ENCODE measurements around the gene TRAPPC3.
"Not testable (repeated sequence)": the region's sequence is repeated elsewhere in the genome, so short reads cannot be mapped to it uniquely, and the experiment has no call there.

The TRAPPC3 gene

DNA sequence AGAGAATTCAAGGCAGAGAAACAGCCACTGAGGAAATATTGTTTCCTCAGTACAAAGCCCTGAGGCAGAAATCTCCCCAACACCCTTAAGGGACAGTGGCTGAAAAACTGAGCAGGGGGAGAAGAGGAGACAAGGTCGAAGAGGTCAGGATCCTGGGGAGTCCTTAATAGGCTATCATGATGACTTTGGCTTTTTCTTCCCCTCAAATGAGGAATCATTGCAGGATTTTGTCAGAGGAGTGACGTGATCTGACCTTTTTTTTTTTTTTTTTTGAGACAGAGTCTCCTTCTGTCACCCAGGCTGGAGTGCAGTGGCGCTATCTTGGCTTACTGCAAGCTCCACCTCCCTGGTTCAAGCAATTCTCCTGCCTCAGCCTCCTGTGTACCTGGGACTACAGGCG, 16.9 kb upstream of the TRAPPC3 start:
- no peak for DNase-seq

DNA sequence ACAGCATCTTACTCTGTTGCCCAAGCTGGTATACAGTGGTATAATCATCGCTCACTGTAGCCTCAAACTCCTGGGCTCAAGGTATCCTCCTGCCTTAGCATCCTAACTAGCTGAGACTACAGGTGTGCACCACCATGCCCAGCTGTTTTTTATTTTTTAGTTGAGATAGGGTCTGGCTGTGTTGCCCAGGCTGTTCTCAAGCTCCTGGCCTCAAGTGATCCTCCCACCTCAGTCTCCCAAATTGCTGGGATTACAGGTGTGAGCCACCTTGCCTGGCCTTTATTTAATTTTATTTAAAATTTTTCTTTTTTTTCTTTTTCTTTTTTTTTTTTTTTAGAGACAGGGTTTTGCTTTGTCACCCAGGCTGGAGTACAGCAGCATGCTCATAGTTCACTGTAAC, 15.9 kb upstream of the TRAPPC3 start:
- no peak for DNase-seq

DNA sequence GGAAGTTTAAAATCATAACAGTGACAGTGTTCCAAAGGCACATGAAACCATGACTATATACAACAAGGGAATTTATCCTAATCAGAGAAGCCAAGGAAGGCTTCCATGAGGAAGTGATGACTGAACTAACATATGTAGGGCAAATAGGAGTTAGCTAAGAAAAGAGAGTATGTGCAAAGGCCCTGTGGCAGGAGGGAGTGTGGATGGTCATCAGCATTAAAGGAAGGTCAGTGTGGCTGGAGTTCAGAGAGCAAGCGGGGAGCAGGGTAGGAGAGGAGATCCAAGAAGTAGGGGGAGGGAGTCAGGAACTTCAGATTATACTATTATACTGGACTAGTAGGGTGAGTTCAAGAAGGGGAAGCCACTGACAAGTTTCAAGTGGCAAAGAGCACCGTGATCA, 15.1 kb upstream of the TRAPPC3 start:
- no peak for DNase-seq

DNA sequence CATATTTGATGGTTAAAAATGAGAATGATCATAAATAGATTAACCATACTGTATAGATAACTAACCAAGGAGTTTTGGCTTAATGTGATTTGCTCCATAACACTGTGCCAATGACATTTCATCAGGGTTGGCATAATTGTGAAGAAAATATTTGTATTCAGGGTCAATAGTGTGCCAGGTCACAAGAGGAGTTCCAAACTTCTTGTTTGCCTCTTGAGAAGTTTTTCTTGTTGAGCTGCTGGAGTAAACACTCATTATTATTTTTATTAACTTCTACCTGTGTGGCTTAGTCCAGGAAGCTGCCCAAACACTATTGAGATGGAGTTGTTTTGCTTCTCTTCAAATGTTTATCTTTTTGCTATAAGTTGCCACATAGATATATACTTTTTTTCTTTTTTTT, 14.1 kb upstream of the TRAPPC3 start:
- no peak for DNase-seq

DNA sequence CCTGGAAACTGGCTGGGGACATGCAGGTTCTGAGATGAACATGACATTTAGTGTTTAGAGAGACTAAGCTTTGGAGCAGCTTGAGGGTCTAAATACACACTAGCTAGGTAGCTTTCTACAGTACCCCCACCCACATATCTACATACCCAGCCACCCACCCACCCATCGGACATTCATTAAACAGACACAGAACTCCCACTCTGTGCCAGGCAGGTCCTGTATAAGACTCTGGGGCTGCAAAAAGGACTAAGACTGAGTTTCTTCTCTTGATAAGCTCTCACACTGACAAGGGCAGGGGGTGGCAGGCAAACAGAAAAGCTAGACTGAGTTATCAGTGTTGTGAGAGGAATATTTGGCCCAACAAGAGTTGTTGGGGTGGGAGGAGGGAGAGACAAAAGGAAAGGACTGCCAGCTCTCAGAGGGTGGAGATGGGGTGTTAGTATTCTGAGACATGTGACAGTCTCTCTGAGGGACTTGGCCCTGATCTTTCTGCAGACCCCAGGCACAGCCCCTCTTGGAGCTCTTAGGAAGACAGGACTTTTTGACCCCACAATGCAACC, 13.5 kb upstream of the TRAPPC3 start:
- DNase-seq, result no peak

DNA sequence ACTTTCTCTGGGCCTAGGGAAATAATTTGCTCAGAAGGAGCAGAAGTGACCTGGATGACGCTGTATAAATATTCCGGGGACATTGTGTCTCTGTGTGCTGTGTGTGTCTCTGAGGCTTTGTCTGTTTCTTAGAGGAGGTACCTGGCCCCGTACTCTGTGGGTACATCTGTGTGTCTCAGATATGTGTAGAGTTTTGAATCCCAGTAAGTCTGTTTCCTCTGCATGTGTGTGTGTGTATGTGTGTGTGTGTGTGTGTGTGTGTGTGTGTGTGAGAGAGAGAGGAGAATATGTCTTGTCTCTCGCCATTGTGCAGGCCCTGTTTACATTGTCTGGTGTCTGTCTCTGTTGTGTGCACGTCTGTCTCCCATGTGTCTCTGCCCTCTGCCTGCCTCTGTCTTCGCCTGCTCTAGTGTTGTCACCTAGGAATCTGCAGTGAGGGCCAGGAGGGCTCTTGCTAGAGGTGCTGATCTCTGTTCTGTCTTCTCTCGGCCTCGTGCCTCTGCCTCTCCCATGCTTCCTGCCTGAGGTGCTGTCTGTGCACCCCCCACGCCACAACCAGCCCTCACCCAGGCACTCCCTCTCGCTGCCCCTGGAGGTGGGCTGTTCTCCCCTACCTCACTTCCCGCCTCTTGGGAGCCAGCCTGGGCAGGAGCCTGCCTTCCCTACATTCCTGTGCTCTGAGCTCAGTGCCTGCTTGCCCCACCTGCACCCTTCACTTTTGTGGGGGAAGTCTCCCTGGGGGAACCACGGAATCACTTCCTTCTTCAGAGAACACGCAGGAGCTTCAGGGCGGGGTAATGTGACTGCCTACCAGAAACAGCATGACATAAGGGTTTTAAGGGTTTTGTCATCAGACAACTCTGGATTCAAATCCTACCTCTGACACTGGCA, 12.6 kb upstream of the TRAPPC3 start:
- peak; percentile 48 for DNase-seq

DNA sequence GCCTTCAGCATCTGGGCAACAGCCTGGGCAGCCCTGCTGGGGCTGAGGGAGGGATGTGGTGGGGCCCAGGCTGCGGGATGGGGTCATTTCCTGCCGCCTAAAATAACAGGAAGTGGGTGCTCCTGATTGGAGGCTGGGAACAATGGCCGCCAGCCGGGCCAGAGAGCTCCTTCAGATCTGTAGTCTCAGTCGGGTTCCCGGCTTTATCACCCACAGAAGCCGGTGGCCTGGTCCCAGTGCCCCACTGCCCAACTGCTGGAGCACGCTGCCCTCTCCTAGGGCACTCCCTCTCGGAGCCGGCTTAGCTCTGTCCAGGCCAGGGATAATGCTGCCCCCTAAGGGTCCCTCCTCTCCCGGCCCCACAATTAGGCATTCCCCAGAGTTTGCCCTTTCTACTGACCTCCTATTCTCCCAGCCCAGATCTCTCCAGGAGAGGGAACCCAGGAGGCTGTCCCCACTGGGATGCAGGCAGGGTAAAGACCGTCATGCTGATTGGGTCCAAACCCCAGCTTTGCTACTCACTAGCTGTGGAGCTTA, 11.7 kb upstream of the TRAPPC3 start:
- peak; percentile 81 for DNase-seq

DNA sequence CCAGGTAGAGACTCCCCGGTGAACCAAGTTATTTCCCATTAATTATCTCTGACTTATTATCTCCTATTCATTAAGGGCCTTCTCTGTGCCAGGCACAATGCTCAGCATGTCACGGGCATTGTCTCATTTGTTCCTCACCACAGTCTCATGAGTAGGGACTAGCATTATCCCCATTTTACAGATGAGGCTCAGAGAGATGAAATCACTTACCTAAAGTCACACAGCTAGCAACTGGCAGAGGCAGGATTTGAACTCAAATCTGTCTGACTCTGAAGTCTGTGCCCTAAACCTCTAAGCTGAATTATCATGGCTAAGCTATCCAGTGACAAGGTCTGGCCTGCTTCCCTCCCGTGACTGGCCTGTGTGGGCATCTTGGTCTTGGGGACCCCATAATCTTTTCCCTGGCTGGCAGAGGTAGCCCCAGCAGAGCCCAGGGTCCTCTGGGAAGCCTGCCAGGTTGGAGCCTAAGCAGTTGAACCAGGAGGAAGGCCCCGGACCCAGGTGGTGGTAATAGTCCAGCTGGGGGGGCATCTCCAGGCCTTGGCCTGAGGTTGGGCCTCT, 11.2 kb upstream of the TRAPPC3 start:
- DNase-seq, result no peak

DNA sequence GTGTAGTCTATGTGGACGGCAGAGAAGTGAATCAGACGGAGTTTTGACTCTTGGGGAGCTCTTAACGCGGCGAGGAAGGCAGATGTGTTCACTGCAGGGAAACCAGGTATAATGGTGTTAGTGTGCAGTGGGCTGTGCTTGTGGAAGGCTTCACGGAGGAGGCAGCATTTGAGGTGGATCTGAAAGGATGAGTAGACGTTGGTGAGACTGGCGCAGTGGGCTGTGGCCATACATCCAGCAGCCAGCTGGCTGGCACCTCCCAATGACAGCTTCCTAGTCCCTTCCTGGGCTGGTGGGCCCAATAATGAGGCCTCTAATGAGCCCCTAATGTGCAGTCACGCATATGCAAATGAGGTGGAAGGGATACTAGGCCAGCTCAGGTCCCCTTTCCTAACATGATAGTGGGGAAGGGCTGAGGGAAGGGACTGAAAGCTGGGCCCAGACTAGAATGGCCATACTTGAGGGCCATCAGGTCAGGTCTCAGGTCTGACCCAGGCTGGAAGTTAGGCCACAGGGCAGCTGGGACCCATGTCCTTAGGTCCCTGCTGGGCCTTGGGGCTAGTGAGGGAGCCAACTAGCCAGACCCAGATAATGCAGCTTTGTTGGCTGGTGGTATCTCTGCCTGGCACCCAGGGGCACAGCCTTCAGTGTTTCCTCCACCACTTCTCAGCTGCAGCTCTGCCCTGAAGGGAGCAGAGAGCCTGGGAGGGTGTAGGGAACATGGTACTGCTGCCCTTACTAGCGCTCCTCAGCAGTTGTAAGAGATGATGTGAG, 10.5 kb upstream of the TRAPPC3 start:
- DNase-seq, result no peak

DNA sequence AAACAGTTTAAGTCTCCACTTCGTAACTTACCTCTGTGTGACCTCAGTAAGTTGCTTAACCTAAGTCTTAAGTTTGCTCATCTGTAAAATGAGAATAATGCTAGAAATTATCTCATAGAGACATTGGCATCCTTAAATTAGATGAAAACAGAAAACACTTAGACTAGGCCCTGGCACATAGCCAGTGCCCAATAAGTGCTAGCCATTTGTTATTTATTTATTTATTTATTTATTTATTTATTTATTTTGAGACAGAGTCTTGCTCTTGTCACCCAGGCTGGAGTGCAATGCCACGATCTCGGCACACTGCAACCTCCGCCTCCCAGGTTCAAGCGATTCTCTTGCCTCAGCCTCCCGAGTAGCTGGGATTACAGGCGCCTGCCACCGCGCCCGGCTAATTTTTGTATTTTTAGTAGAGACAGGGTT, 9.6 kb upstream of the TRAPPC3 start:
- DNase-seq, result not testable (repeated sequence)

DNA sequence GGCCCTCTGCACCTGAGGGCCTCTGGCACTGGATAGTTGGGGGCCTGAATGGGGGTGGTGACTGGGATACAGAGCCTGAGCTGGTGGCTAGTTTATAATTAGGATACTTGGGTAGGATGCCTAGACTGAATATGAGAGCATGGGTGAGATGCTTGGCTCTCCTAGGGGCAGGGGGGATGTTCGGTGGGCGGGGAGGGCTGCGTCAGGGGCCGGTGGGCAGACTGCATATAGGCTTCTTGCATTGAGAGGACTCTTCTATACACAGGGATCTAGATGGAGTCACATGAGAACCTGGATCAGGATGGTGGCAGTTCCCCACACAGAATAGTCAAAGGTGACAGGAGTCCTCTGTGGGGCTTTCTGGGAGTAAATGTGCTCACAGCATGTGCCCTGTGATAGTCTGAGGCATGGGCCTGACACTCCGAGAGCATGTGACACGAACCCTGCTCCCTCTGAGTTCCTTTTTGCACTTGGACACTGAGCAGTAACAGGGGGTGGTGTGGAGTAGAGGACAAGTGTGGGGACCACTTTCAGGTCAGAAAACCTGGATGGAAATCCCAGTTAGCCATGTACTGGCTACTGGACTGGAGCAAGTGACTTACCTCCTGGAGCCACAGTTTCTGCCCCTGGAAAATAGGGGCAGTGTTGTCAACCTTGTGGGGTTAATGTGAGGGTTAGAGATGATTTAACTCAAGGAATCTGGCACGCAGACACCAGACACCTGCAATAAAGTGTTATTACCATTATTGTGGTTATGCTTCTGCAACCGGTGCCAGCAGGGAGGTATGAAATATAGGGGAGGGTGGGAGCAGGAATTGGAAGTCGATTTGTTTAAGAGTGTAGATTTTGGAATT, 8.9 kb upstream of the TRAPPC3 start:
- DNase-seq, result no peak

DNA sequence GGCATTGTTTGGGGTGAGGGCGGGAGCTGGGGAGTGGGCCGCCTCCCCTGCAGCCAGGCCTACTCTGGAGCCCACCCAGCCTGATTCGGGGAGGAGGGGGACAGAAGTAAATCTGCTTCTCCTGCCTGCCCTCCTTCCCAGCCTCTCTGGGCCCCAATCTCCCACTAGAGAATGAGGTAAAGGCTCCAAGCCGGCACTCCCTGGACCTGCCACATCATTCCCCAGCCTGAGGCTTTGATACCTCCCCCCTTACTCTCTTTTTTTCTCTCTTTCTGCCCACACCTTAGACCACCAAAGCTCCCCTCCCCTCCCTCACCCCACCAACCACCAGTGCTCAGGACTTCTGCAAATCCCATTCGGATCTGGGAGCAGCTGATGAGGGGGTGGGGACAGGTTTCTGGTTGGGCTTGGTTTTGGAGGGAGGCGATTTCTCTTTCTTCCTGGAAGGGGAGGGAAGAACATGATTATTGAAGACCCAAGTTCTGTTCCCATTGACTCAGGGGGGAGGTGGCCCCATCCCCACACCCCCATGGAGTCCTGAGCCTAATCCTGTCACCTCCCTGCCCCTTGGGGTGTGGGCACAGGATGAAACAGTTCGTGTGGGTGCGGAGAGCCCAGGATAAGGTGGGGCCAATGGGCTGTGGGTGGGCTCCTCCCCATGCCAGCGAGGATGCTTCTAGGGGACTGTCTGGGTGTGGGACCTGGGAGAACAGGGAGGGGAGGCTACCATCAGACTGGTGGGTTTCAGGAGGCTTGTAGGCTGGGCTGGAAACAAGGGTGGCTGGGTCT, 8.0 kb upstream of the TRAPPC3 start:
- DNase-seq, result no peak

DNA sequence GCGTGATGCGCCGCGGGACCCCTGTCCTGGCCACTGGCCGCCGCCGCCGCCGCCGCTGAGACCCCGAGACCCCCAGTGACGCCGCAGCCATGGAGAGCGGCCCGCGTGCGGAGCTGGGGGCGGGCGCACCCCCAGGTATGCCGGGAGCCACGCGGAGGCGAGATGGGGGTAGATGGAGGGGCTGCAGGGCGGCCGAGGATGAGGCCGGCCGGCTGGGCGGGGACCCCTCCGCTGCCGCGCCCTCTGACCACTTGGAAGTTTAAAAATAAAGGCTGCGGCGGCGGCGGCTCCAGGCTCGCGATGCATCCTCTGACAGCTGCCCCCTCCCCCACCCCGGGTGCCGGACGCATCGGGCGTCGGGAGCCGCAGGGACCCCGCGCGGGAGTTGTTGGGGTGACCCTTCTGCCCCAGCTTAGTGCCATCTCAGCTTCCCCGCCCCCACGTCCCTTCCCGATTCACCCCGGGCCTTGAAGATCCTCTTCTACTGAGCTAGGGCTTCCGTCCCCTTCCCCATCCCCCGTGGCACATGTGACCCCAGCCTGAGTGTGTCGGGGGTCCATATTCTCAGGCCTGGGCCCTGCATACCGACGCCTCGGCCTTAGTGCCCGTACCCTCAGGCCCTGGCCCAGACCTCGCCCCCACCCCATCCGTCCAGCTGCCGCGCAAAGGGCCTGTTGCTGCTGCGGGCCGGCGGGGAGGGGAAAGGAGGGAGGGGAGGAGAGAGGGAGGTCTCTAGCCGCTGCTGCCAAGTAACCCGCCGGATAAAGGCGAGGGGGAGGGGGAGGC, 7.2 kb upstream of the TRAPPC3 start:
- peak; percentile 54 for DNase-seq

DNA sequence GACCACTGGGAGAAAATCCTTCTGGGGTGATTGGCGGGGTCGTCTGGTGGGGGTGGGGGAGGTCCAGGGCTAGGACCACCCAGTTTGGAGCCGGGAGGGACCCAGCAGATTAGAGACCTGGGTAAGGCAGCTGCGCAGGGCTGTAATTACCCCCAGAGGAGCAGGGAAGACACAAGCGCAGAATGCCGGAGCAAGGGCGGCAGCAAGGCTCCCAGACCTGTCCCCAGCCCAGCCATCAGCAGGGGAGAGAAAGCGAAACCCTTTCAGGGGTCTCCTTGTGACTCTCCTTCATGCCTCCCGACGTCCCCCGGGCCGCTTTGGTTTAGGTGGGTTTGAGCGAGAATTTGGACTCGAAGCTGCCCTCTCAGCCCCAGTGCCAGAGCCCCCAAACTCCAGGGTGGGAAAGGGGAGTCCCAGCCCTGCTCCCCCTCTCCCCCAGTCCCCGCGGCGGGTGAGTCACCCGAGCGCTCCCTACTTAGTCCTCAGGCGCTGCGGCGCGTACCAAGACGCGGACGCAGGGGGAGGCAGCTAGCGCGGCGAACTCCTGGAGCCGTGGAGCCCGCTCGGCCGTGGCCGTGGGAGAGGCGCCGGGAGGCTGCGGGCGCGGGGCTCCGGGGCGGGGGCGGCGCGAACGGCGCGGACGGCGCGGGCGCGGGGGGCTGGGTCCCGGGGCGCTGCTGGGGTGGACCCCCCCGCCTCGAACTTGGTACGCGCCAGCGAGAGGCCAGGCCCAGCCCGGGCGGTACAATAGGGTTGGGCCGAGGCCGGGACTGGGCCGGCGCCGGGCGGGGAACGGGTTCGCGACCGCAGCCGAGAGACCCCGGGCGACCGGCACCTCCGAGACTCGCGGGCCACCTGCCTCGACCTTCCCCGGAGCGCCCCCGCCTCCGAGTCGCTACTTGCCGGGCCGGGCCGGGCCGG, 6.4 kb upstream of the TRAPPC3 start, which contains the start of gene MAP7D1:
MAP7D1 (plus strand) TSS at position 753 of the 921 bp plus-strand sequence. CDS start 258 bp downstream, outside the sequence.
- DNase-seq, result peak; percentile 83

DNA sequence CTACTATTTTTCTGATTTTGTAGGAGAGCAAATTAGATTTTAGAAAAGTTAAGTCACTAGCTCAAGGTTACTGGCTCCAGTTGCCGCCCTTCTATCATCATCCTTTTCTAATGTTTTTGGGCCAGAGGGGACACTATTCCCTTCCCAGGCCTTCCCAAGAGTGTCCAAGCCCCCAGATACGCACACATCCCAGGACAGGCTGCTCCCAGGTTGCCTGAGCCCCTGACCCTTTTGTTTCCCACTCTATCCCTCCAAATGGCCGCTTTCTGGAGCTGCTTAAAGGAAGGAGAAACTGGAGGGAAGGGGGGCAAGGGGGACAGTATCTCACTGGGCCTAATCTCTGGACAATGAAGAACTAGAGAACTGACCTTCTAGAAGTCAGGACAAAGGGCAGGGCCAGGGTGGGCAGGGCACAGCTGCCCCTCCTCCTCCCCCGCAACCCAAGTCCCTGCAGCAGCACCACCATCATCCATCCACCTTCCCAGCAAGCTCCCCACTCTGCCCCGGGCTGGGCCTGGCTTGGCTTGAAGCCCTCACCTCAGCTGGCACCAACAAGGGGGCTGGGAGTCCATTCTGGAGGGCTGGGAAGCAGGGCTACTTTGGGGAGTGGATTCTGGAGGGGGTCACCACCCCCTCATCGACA, 5.6 kb upstream of the TRAPPC3 start:
- no peak for DNase-seq

DNA sequence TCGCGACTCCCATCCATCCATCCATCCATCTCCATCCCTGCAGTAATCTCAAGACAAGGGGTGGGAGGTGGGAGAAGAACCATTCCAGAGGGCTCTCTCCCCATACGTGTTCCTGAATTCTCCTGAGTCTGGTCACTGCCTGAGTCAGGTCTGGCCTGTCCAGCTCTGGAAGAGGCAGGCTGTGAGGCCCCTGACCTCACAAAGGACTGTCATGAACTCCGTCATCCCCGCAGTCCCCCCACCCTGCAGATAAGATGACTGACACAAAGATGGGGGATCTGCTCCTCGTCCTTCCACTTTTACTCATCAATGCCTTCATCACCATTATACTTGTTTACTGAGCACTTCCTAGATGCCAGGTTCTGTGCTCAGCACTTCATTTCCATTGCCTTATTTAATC, 5.0 kb upstream of the TRAPPC3 start:
- DNase-seq, result no peak

DNA sequence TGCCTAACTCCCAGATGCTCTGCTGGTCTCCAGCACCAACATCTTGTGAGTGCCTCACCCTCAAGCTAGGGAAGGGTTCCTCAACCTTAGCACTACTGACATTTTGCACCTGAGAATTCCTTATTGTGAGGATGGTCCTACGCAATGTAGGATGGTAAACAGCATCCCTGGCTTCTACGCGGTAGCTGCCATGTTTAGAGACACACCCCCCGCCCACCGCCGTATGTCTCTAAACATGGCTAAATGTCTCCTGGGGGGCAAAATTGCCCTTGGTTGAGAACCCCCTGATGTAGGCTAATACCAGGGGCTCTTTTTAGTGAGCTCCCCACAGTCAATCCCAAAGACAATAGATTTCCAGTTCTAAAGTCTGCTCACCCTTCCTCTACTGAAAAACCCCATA, 4.2 kb upstream of the TRAPPC3 start:
- no peak for DNase-seq

DNA sequence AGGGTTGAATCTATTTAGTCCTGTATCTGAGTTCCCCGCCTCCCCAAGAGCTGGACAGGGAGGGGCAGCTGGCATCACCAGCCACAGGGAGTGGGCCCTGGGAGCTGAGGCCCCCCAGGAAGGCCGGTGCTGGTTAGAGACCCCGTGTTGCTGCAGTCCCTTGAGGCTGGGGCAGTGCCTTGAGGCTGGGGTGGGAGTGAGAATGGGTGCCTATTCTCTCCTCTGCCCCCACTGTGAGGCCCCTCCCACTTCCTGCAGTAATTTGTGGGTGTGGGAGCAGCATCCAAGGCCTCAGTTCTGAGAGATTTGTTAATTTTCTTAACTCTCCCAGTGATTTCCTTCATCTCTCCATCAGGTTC, 2.5 kb upstream of the TRAPPC3 start:
- DNase-seq, result no peak
